Epithelial cell of prostate (primary cell): ENCODE results near the gene WWTR1.

Experiments
- DNase-seq: peaks from one replicate; pipeline ENCODE4 v3.0.0-alpha.2; 2011; ENCODE audit warnings: low read depth, low spot score
- H3K27ac ChIP-seq: fragments of 450-650 bp; 2 replicates; pipeline ENCODE4 v1.5.1; 2017; ENCODE audit warnings: mild to moderate bottlenecking

WWTR1 gene

DNA sequence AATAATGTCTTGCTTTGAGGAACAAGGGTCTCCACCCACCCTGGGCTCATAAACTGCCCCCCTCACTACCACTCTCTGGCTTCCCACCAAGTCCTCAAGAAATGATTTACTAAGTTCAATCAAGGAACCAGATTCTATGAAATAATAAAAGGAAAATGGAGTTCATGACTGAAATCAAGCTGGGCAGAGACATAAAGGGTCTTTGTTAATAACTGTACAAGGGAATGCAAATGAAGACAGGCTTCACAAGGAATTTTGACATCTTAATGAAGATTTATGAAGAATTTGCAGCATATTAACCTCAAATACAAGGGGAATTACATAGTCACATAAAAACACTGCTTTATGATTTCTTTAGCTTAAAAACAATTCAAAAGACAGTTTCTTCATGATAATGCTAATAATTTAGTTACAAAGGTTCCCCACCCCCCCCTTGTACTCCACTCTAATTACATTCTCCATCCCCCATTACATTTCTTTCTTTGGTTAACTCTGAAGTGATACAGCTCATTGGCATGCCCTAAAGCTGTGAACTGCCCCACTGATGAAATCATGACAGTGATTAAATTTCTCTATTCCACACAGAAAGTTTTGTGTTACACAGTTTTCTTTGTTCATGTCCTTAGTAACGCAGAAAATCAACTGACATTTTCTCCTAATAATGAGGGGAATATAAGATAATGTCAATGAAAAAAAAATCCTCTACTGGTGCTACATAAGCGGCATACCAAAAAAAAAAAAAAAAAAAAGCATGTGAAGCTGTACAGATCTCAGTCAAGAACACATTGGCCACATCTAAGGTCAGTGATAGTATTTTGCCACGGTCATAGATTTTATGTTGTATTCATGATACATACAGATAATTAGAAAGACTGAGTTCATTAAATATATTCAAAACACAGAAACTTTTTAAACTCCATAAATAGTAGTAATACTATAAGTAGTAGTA is 54.4 kb downstream of the WWTR1 start:
- DNase-seq: no peak
- H3K27ac ChIP-seq: peak overlapping the region; percentile 50

DNA sequence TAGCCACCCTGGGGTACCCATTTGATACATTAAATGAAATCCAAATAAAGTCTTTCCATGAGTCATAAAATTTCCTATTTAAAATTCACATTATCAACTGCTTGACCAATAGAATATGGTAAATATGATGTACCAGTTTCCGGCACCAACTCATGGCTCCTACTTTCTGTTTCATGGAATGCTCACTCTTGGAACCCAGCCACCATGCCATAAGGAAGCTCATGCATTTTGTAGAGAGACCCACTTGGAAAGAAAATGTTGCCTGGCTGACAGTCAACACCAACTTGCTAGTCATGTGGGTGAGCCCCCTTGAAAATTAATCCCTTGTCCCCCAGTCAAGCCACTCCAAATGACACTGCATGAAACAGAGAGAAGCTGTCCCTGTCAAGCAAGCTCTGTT is 57.2 kb downstream of the WWTR1 start:
- no peak overlapping the region for H3K27ac ChIP-seq
- no peak for DNase-seq

DNA sequence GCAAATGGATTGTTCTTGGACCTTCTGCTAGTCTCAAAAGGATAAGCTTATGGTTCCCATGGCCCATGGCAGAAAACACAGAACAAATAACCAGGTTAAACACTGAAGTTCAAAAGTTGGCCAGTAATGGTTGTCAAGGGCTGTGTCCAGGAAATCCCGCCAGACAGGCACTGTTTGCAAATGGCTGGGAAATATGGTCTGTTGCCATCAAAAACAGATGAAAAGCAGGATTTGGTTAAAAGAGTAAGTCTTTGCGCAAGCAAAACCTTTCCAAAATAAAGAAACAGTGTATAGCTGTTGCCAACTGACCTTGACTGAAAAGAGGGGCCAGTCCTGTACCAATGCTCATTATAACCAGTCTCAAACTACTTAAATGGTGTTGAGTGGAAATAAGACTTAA is 58.6 kb downstream of the WWTR1 start:
- H3K27ac ChIP-seq: no peak overlapping the region
- no peak for DNase-seq

DNA sequence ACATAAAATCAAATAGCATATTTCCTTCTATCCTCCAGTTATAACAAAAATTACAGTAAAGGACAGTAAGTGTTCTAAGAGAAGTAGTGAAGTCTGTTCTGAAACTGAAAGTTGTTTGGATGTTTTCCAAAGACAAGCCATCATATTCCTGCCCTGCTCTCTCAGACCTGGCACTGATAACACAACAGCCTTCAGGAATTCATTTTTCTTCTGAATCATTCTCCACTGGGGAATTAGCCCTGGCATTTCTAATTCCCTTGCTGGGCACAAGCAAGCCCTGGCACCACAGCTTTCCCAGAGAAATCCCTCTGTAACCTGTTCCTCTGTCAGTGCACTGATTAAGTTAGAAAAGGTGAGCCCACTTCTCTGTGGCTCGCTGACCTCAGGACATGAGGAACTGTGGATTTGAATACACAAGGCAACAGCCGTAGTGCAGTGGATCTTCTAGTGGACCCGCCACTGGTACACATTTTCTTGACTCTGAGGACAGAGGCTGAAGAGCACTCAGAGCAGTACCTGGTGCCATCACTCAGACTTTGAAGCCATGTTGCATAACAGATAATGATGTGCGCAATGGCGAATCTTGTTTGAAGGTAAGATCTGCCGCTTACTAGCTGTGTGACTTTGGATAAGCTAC is 61.6 kb downstream of the WWTR1 start:
- H3K27ac ChIP-seq: no peak overlapping the region
- no peak for DNase-seq

DNA sequence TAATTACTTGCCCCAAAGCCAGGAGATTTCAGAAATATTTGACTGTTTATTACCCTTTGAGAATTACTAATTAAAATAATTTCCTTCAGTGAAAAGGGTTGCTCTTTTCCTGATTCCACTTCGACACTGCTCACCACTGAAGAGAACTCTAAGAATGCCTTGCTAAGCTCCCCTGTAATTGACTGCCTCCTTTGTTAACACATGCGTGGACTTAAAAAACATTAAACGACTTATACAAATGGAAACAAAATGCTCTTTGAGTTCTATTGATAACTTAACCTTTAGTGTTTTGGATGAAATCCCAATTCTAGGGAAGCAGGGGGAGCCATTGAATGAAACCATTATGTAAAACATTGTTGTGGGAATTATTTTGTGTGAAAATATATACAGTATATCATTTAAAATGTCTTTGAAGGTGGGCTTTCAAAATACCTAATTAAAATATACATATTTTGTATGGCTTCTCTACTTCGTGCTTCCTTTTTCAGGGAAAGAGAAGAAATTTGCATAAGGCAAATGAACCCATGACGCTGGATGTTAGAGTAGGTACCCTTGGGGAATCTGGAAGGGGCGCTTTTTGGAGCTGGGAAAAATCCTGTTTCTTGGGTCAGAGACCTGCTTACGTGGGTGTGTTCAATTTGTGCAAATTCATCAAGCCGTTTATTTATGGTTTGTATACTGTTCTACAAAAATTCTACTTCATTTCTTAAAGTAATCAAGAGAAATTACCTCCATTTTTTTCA is 64.2 kb downstream of the WWTR1 start:
- DNase-seq: no peak
- H3K27ac ChIP-seq: no peak overlapping the region

DNA sequence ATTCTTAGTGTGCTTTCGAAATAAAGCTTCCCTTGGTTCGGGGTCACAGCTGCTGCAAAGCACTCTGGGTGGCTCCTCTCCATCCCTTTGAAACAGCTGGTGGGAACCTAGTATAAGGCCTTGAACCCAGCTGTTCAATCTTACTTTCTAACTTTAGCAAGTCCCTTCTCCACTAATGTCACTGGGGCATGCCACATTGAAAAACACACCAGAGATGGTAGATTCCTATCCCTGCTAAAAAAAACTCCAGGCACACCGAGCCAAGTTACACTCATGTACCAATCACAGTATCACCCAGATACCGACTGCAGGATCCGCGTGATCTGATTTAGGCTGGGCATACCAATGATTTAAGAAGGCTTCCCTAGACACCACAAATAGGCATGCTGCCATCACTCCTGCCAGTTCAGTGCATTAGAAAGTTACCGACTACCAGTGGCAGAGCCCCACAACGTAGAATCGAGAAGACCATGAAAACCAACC is 65.0 kb downstream of the WWTR1 start:
- no peak for DNase-seq
- no peak overlapping the region for H3K27ac ChIP-seq

DNA sequence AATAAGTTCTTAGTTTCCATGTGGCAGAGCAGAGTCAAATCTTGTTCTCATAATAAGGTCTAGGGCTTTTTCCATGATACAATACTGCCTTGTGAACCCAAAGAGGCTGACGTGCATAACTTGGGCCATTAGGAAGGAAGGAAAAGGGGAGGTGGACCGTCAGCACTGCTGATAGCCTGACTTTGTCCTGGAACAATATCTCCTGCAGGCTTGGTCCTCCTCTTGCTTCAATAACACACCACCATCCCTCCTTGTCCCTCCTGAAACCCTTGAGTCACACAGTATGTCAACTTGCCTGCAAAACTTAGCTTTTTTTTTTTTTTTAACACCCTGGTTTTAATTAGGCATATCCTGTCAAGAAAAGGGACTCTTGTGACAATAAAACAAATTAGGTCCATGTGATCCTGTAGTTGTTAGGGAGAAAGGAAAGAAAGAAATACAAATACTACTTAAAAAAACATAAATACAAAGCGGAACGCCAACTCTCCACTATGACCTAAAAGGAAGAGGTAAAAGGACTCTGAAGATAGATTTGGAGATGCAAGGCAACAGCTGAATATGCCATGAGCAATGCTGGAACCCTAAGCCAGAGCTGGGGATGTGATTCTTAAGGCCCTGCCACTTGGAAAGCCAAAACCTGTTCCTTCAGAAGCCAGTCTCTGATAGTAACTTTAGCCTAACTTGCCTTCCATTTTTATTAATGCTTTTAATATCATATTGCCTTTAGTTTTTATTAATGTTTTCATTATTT is 67.0 kb downstream of the WWTR1 start:
- DNase-seq: no peak
- H3K27ac ChIP-seq: no peak overlapping the region

DNA sequence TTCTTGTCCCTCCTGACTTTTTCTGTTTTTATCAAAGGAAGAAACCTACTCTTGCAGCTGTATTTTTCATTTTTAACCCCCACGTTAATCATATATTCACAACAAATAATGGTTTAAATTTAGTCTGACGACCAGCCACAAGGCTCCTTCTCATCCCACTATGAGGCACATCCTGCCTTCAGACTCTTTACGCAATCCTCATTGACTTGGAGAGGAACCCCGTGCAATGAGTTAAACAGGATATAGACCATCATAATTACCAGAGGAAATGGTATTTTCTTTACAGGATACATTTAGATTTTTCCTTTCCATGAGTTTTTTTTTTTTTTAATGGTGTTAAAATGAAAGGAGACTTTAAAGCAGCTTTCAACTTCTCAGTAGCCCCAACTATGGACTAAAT is 68.5 kb downstream of the WWTR1 start:
- peak overlapping the region; percentile 36 for H3K27ac ChIP-seq
- DNase-seq: no peak

DNA sequence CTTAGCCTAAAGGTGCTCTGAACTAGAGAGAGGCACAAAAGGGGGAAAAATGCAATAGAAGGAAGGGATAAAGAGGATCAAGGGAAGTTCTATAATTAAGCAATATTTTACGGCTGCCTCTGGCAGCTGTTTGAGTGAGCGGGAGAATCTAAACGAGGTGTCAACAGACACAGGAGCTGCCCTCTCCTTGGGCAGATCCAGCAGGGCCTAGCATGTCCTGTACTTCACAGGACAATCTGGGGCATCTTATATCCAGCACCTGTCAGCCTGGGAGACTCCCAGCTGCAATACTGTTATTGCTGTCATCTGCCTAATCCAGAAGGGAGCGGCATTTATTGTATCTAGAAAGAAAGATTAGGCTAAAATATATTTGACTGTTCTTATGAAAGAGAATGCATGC is 68.9 kb downstream of the WWTR1 start:
- peak overlapping the region; percentile 36 for H3K27ac ChIP-seq
- no peak for DNase-seq

DNA sequence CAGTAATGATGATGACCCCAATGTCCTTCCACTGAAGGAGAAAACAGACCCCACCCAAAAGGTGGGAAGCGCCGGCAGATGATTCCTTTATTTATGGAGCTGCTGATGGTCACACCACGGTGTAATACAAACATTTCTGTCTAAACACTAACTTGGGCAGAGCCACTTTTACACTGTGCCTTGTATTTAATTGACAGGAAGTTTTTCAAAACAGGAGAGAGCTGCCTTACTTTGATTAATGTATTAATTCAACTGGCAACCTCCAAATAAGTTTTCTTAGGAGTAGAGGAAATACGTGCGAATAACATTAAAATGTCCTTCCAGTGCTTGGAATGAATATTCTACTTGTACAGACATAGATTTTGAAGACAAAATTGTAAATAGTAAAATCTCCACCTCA is 70.4 kb downstream of the WWTR1 start:
- no peak overlapping the region for H3K27ac ChIP-seq
- no peak for DNase-seq

DNA sequence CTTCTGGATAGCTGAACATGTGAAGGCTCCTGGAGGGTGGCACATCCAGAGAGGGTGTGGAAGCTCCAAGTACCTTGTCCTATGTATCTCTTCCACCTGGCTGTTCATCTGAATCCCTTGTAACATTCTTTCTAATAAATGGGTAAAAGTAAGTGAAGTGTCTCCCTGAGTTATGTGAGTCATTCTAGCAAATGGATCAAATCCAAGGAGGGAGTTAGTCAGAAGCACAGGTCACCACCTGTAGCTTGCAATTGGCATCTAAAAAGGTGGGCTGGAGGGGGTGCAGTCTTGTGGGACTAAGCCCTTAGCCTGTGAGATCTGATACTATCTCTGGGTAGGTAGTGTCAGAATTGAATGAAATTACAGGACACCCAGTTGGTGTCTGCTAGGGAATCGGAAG is 71.0 kb downstream of the WWTR1 start:
- DNase-seq: no peak
- no peak overlapping the region for H3K27ac ChIP-seq

DNA sequence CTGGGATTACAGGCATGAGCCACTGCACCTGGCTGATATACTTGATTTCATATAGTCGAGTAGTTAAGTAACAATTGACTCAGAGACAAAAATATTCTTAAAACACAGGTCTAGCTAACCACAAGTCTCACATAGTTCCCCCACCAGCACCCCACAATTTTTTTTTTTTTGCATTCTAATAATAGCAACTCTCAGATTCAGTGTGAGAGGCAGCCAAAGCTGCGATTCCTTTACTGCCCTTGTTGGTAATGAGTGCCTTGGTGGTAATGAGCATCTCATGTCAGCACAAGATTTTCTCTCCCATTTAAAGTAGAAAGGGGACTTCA is 72.5 kb downstream of the WWTR1 start:
- no peak overlapping the region for H3K27ac ChIP-seq

DNA sequence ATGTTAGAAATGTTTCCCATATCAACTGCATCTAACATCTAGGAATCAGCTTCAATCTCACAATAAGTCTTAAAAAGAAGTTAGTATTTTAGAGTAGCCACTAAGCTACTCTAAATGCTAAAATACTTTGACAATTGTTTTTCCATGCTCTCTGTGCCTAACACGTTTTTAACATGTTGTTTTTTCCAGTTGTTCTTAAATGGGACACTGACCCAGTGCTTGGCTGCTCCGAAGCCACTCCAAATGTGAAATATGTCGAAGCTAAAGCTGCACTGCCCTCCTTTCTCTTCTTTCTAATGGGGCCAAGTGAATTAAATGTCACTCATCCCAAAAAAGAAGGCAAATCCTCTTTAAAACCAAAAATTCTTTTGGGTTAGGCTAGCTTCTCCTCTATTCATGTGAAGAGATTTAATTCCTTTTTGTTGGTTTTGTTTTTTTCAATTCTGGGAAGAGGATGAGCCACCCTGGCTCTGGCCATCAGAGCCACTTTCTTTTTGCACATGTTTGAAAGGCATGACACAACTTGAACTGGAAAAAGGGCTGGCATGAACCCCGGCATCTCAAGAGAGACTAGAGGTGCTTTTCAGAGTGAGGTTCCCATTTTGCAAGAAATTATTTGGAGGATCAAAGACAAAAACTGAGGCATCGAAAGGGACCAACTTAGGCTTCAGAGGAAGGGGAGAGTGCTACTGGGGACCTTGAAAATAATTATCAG is 73.7 kb downstream of the WWTR1 start:
- H3K27ac ChIP-seq: no peak overlapping the region
- DNase-seq: no peak

More for the DNA sequence above, 72.5 kb downstream of the WWTR1 start:
- no peak for DNase-seq

DNA sequence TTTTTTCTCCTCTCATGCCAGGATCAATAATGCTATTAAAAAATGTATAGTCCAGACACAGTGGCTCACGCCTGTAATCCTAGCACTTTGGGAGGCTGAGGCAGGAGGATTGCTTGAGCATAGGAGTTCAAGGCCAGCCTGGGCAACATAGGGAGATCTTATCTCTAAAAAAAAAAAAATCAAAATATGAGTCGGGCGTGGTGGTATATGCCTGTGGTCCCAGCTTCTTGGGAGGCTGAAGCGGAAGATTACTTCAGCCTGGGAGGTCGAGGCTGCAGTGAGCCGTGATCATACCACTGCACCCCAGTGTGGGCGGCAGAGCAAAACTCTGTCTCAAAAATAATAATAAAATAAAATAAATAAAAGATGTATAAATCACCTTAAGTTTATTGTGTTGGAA is 75.4 kb downstream of the WWTR1 start:
- no peak for DNase-seq
- H3K27ac ChIP-seq: peak overlapping the region; percentile 73

DNA sequence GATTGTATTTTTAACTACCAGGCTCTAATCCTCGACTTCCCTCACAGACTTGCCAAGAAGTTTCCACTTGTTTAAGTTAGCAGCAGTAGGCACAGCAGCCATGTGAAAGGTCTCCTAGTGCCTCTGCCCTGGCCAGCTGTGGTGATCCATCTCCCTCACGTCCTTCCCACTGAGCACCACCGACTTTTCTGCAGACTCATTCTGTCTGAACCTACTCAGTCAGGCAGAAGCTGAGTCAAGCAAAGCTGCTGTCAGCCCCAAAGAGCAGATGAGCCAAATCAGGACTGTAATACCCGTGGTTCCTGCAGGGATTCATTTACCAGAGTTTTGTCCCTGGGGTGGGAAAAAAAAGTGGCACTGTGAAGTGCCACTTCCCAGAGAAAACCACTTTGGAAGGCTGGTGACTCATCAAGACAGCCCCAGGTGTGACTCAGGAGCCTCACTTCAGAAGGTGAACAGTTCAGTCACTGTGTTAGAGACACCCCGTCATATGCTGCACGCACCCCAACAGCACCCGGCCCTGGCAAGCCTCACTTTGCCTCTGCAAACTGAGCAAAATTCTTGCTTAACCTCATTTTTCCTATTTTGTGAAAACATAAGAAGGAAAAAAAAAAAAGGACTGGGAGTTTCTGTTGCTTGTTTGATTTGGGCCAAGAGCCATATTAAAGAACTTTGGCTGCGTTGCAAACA is 76.0 kb downstream of the WWTR1 start:
- H3K27ac ChIP-seq: peak overlapping the region; percentile 73
- peak; percentile 79 for DNase-seq

DNA sequence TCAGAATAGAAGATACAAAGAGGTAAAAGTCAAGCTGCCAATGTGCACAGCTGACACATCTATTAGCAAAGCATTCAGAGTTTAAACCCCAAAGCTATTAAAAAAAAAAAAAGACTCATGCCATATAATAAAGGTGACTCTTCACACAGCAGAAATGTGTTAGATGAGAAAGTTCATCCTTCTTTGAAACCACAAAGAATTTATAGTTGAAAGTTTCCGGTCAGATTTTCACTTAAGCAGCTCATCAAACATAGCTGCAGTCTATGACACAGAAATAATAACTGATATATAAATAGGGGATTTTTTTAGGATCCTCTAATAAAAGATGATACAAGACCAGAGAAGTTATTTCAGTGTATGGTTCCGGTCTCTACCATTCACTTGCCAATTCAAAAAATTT is 76.6 kb downstream of the WWTR1 start:
- DNase-seq: no peak
- H3K27ac ChIP-seq: peak overlapping the region; percentile 73

DNA sequence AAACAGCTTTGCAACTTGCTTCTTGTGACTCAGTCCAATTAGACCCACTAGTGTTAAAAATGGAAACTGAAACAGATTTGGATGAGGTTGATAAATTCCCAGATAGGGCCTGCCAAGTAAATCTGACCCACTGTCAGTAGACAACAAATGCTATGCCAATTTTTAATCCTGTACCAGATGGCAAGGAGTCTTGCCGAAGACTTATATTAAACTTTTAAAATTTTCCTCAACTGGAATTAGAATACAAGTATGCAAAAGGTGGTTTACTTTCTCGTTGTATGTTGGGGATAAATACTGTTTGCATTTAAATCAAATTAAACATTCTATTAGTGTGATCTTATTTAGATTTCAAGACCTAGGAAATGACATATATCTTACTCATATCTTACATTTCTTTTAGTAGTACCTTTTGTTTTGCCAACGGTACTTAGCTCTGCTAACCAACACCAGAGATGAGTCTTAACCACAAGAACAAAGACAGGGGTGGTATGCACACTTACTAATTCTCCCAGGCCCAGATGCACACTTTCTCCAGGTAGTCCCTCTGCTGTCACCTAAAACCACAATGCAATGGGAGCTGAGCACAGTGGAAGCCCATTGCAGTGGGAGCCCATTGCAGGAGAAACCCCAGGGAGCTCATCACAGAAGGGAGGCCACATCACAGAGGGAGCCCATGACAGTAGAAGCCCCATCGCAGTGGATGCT is 77.8 kb downstream of the WWTR1 start:
- peak overlapping the region; percentile 73 for H3K27ac ChIP-seq
- DNase-seq: peak; percentile 75

DNA sequence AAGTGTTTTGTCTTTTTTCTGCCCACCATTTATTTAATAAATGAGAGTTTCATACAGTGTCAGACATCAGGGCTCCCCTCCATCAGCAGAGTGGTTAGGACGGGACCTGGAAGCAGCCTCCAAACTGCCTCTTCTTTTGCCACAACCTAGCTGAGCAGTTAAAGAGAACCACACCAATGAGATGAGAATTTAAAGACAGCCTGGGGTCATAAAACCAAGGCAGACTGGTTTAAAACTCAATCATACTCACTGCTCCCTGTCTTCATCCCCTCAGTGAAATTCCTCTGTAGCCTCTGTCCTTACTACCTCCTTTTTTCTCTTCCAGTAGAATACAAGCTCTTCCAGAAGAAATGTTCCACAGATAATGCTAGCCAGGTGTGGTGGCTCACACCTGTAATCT is 78.7 kb downstream of the WWTR1 start:
- no peak for DNase-seq
- peak overlapping the region; percentile 73 for H3K27ac ChIP-seq

DNA sequence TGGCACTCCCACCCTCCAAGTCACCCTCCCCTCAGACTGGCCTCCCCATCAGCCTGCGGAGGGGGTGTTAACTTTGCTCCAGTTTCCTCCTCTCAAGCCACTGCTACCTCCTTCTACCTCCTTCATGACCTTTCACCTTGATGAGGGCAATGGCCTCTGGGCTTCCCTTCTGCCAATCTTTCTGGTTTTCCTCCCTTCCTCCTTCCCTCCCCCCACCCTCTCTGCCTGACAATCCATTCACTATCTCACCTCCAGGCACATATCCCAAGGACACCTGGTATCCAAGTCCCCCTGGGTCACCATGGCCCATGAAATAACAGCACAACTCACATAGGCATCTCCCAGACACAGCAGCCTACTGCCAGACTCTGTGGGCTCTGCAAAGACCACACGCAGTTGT is 80.0 kb downstream of the WWTR1 start:
- DNase-seq: no peak
- no peak overlapping the region for H3K27ac ChIP-seq
